Mucosa of descending colon (tissue), 3 donors: Measurements from ENCODE around the gene JADE2. TPM values are rescaled to one million over a fixed set of nuclear protein-coding genes. Genes with fewer than 3 reads are reported as not detected.

Experiments used
- ATAC-seq: fragments of 200-7000 bp; cut with Tn5 transposase; one replicate; pipeline ENCODE4 v1.9.1; 2020; ENCODE audit warnings: mild to moderate bottlenecking, moderate library complexity
- DNase-seq, 3 donors: peaks; one replicate each; pipeline ENCODE4 v3.0.0-alpha.2; 2020
- H3K36me3 ChIP-seq: fragments of 200-600 bp; one replicate; pipeline ENCODE4 v1.8.0; 2021; ENCODE audit warnings: low read depth, mild to moderate bottlenecking
- H3K4me1 ChIP-seq: fragments of 200-600 bp; one replicate; pipeline ENCODE4 v1.8.0; 2021; ENCODE audit warnings: low read depth, mild to moderate bottlenecking
- H3K4me3 ChIP-seq: fragments of 200-600 bp; one replicate; pipeline ENCODE4 v1.8.0; 2021; ENCODE audit warnings: mild to moderate bottlenecking
- H3K9me3 ChIP-seq: fragments of 200-600 bp; one replicate; pipeline ENCODE4 v1.8.0; 2021; ENCODE audit warnings: mild to moderate bottlenecking
- CTCF ChIP-seq: fragments of 200-600 bp; IDR thresholded peaks from one replicate; pipeline ENCODE4 v1.8.0; 2022; ENCODE audit warnings: antibody characterized with exemption, mild to moderate bottlenecking
- intact Hi-C, 2 donors: fragments of 100-400 bp; cut with DNase I in 1 of 2; cut with micrococcal nuclease in 1 of 2; formaldehyde crosslinking; loops; one replicate each; pipeline versions ENCODE4 v1.11.0 to v1.11.1; 2022; cut with DNase I, micrococcal nuclease
- total RNA-seq, 3 donors: library from RNA; stranded (reverse); fragmentation: NEBNext Ultra II Directional in 2 of 3; extraction: Animal tissue kit (Norgen Biotek cat#: 25700) in 2 of 3; gene quantifications; one replicate each; pipeline versions ENCODE4 v1.2.1 to v1.2.4, GENCODE V29; 2021 to 2023
- donor health status: DM: no; HTN: no; CAD: no; lungs with moderate emphysema.
- donor health status: DM: no; HTN: no; CAD: no.
- donor health status: DM: no; HTN: yes; CAD: no.

Gene JADE2
- total RNA-seq, 3 donors from 2014 or later = 31.9 to 69.9 (median 36.2) TPM

GRCh38 chr5:134578578-134579283 lies 53.3 kb downstream of the JADE2 start:
- H3K36me3 ChIP-seq = no peaks in the 10 kb centered on the region
- ATAC-seq = no peak
- TF ChIP-seq CTCF = no peak

GRCh38 chr5:134579284-134579771 lies 53.9 kb downstream of the JADE2 start:
- ATAC-seq (no peak), DNase-seq (peak in 1 of 3 donors; percentile 14)
- intact Hi-C loops = no loop called here
- H3K4me3 ChIP-seq = no peak overlapping the region
- H3K4me1 ChIP-seq = no peaks in the 10 kb centered on the region
- H3K36me3 ChIP-seq = no peaks in the 10 kb centered on the region
- TF ChIP-seq CTCF = no peak
- H3K9me3 ChIP-seq = no peaks in the 10 kb centered on the region

More at GRCh38 chr5:134578578-134579283, 53.3 kb downstream of the JADE2 start:
- Histone ChIP-seq H3K4me3 (no peak overlapping the region), H3K9me3 (no peaks in the 10 kb centered on the region), H3K4me1 (no peaks in the 10 kb centered on the region)
- intact Hi-C loops = no loop called here
- peak in 1 of 3 donors; percentile 32 for DNase-seq

GRCh38 chr5:134580001-134580460 lies 54.6 kb downstream of the JADE2 start:
- Histone ChIP-seq H3K4me3 (no peak overlapping the region), H3K4me1 (no peaks in the 10 kb centered on the region), H3K36me3 (no peaks in the 10 kb centered on the region), H3K9me3 (no peaks in the 10 kb centered on the region)
- intact Hi-C loops = loop anchor here in 1 of 2 donors (10.0 kb wide), 1 partner anchor 175 kb away; no protein-coding TSS in a partner anchor
- no peak for ATAC-seq
- no peak for TF ChIP-seq CTCF
- peak in 1 of 3 donors; percentile 16 for DNase-seq

- DNase-seq = peak in 1 of 3 donors; percentile 16
- no peak for ATAC-seq
- Histone ChIP-seq H3K4me3 (no peak overlapping the region), H3K36me3 (no peaks in the 10 kb centered on the region), H3K4me1 (no peaks in the 10 kb centered on the region), H3K9me3 (no peaks in the 10 kb centered on the region)
- TF ChIP-seq CTCF = no peak
- intact Hi-C loops = loop anchor here in 1 of 2 donors (10.0 kb wide), 1 partner anchor 177 kb away; no protein-coding TSS in a partner anchor
Measured at GRCh38 chr5:134581241-134581981, 55.9 kb downstream of the JADE2 start.

GRCh38 chr5:134582281-134582680 lies 56.8 kb downstream of the JADE2 start:
- no peaks in the 10 kb centered on the region for H3K36me3 ChIP-seq
- intact Hi-C loops = loop anchor here in 1 of 2 donors (10.0 kb wide), 1 partner anchor 177 kb away; no protein-coding TSS in a partner anchor
- no peak for TF ChIP-seq CTCF
- no peak overlapping the region for H3K4me3 ChIP-seq
- no peaks in the 10 kb centered on the region for H3K4me1 ChIP-seq
- ATAC-seq = no peak
- H3K9me3 ChIP-seq = no peaks in the 10 kb centered on the region
- no peak for DNase-seq
